Activated naive CD8-positive, alpha-beta T cell treated with anti-CD3 and anti-CD28 coated beads, Interleukin-2, amount 50 U/mL, for 16 hours (primary cell): ENCODE results near the gene SYNJ2.

Experiments used
- DNase-seq: peaks from one replicate; pipeline ENCODE4 v3.0.0-alpha.2; 2020; ENCODE audit warnings: low read depth, low spot score

The SYNJ2 gene

DNA sequence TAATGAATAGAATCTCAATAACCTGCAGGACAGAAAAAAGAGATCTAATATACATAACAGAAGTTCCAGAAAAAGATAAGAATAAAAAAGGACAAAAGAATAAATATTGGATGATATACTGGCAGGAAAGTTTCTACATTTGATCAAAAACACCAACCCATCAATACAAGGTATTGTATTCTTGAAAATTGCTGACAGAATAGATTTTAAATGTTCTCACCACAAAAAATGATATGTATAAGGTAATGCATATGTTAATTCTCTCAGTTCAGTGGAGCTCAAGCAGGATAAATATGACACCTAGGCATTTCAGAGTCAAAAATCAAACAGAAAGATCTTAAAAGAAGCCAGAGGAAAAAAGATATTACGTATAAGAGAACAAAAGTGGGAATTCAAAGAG is 142.6 kb downstream of the SYNJ2 start:
- DNase-seq, result no peak

GRCh38 chr6:158125271-158125670 is 143.6 kb downstream of the SYNJ2 start:
- no peak for DNase-seq

- no peak for DNase-seq
Measured at GRCh38 chr6:158131926-158132325, 150.3 kb downstream of the SYNJ2 start.

DNA sequence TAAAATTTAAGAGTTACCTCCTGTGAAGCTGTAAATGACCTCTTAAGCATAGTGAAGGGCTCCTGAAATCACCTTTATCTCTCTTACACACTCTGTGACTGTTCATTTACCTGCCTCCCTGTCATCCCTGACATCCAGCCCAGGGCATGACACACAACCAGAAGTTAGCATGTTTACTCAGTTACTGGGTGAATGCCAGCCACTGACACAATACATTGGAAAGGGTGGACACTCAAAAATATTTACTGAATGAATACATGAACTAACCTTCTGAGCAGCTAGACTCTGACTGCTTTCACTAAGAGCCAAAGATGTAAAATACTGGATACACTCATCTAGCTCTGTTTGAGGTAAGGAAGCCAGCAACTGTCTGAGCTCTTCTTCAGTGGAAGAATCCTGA is 161.1 kb downstream of the SYNJ2 start:
- DNase-seq, result no peak

DNA sequence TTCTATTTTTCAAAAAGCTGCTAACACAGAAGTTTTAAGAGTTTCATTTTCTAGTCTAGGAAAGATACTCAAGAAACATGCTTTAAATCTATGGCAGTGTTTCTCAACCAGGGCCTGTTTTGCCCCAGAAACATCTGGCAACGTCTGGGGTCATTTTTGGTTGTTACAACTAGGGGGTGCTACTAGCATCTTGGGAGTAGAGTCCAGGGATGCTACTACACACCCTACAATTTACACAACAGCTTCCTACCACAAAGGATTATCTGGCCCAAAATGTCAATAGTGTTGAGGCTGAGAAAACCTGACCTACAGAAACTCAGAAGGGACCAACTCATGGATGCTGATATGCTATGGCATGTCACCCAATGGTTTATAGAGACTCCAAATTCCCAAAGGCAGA is 162.0 kb downstream of the SYNJ2 start:
- DNase-seq, result no peak
